Activated gamma-delta T cell (primary cell): ENCODE data around the gene SPOCK1.

Experiments used
- DNase-seq: peaks from one replicate; lab custom pipeline; 2025; lab: John Stamatoyannopoulos, UW

Gene SPOCK1

GRCh38 chr5:137070521-137070920 lies 428.6 kb downstream of the SPOCK1 start:
- DNase-seq = no peak

GRCh38 chr5:137069358-137069757 lies 429.8 kb downstream of the SPOCK1 start:
- DNase-seq = no peak

- DNase-seq = no peak
These were observed 437.7 kb downstream of the SPOCK1 start for GRCh38 chr5:137061382-137061781.

- DNase-seq = no peak
These were observed 441.0 kb downstream of the SPOCK1 start for GRCh38 chr5:137058089-137058488.

GRCh38 chr5:137056676-137057075 lies 442.4 kb downstream of the SPOCK1 start:
- DNase-seq = no peak

GRCh38 chr5:137055271-137055872 lies 443.8 kb downstream of the SPOCK1 start:
- DNase-seq = no peak

- no peak for DNase-seq
These were observed 444.3 kb downstream of the SPOCK1 start for GRCh38 chr5:137054792-137055191.

GRCh38 chr5:137054335-137054734 lies 444.8 kb downstream of the SPOCK1 start:
- no peak for DNase-seq

GRCh38 chr5:137051161-137051560 lies 448.0 kb downstream of the SPOCK1 start:
- no peak for DNase-seq

GRCh38 chr5:137040641-137041340 lies 458.3 kb downstream of the SPOCK1 start:
- DNase-seq = no peak

GRCh38 chr5:137040024-137040423 lies 459.1 kb downstream of the SPOCK1 start:
- no peak for DNase-seq

GRCh38 chr5:137037848-137038247 lies 461.3 kb downstream of the SPOCK1 start:
- DNase-seq = no peak

GRCh38 chr5:137036640-137037039 lies 462.5 kb downstream of the SPOCK1 start:
- no peak for DNase-seq

- DNase-seq = no peak
These were observed 463.6 kb downstream of the SPOCK1 start for GRCh38 chr5:137035480-137035878.

- DNase-seq = no peak
These were observed 464.2 kb downstream of the SPOCK1 start for GRCh38 chr5:137034764-137035479.

GRCh38 chr5:137034213-137034612 lies 464.9 kb downstream of the SPOCK1 start:
- no peak for DNase-seq

GRCh38 chr5:137032929-137033328 lies 466.2 kb downstream of the SPOCK1 start:
- DNase-seq = no peak

- DNase-seq = no peak
These were observed 471.4 kb downstream of the SPOCK1 start for GRCh38 chr5:137027758-137028157.

- DNase-seq = no peak
These were observed 472.8 kb downstream of the SPOCK1 start for GRCh38 chr5:137026296-137026695.

GRCh38 chr5:137024044-137024443 lies 475.1 kb downstream of the SPOCK1 start:
- DNase-seq = no peak

- DNase-seq = no peak
These were observed 475.8 kb downstream of the SPOCK1 start for GRCh38 chr5:137023371-137023770.

GRCh38 chr5:137022725-137023124 lies 476.4 kb downstream of the SPOCK1 start:
- no peak for DNase-seq

- no peak for DNase-seq
These were observed 477.1 kb downstream of the SPOCK1 start for GRCh38 chr5:137022043-137022442.
